GM18498 (cell line): Measurements from ENCODE around the gene MCHR1.
"Not testable (repeated sequence)": the region's sequence is repeated elsewhere in the genome, so short reads cannot be mapped to it uniquely, and the experiment has no call there.

ENCODE experiments used
- ATAC-seq: cut with Tn5 transposase; IDR thresholded peaks from one replicate; pipeline ENCODE4 v1.9.1; 2021; ENCODE audit warnings: mild to moderate bottlenecking, moderate library complexity; ENCODE audit not compliant: unreplicated experiment

The MCHR1 gene

DNA sequence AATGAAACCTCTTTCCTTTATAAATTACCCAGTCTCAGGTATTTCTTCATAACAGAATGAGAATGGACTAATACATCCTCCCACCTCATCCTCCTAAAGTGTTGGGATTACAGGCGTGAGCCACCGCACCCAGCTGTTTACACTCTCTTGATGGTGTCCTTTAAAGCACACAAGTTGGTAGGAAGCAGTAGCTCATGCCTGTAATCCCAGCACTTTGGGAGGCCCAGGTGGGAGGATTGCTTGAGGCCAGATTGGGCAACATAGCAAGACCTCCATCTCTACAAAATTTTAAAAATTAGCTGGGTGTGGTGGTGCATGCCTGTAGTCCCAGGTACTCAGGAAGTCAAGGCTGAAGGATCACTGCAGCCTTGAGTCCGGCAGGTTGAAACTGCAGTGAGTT is 23.3 kb upstream of the MCHR1 start:
- not testable (repeated sequence) for ATAC-seq

DNA sequence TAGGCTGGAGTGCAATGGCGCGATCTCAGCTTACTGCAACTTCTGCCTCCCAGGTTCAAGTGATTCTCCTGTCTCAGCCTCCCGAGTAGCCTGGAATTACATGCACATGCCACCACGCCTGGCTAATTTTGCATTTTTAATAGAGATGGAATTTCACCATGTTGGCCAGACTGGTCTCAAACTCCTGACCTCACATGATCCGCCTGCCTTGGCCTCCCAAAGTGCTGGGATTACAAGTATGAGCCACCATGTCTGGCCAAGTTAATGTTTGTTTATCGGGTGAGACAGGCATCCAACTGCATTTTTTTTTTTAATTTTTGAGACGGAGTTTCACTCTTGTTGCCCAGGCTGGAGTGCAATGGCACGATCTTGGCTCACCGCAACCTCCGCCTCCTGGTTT is 22.6 kb upstream of the MCHR1 start:
- not testable (repeated sequence) for ATAC-seq

DNA sequence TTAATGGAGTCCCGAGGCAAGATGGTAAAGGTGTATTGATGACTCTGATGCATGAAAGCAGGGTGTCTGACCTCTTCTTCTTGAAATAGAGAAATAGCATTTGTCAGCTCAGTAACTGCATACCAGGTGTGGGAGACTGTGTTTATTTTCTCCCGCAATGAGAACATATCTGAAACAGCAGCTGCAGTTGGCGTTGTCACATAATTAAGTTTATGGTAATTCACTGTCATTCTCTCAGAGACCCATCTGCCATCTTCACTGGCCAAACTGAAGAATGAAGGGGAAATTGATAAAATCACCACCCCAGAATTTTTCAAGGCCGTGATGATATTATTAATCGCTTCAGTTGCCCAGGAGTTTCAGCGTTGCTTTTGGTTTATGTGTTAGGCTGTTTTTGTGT is 20.1 kb upstream of the MCHR1 start:
- ATAC-seq = no peak

DNA sequence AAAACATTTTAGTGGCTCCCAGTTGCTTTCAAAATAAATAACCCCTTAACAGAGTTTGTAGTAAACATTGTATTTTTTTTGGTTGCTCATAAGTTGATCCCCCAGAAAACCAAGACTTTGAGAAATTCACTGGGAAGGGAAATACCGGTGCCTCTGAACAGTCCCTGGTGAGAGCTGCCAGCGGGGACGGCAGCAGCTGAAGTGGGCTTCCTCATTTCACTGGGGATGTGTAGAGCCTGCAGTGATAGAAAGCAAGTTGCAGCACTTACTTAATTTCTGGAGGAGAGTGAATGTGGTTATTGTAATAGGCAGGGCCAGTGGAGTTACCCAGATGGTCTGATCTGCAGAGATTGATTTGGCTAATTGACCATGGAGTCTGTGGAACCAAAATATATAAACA is 18.6 kb upstream of the MCHR1 start:
- ATAC-seq = no peak

DNA sequence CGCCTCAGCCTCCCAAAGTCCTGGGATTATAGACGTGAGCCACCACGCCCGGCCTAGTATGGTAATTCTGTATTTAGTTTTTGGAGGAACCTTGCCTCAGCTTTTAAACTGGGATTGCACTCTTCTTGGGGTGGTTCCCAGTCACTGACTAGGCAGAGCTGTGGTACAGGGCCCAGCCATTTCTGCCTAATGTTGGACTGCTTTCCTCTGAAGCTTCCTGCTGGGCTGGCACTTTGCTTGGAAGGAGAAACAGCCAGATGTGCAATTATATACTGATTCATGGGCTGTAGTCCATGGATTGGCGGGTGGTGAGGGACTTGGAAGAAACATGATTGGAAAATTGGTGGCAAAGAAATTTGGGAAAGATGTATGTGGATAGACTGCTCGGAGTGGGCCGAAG is 17.6 kb upstream of the MCHR1 start:
- ATAC-seq = no peak

DNA sequence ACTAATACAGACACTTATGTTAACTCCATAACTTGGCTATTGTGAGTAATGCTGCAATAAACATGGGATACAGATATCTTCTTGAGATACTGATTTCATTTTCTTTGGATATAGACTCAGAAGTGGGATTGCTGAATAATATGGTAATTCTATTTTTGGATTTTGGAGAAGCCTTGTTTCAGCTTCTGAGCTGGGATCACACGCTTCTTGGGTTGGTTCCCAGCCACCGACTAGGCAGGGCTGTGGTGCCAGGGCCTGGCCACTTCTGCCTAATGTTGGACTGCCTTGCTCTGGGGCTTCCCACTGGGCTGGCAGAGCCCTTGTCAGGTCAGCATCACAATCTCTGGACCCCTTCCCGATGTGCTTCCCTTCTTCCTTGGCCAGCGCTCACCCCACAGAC is 14.0 kb upstream of the MCHR1 start:
- ATAC-seq = no peak

DNA sequence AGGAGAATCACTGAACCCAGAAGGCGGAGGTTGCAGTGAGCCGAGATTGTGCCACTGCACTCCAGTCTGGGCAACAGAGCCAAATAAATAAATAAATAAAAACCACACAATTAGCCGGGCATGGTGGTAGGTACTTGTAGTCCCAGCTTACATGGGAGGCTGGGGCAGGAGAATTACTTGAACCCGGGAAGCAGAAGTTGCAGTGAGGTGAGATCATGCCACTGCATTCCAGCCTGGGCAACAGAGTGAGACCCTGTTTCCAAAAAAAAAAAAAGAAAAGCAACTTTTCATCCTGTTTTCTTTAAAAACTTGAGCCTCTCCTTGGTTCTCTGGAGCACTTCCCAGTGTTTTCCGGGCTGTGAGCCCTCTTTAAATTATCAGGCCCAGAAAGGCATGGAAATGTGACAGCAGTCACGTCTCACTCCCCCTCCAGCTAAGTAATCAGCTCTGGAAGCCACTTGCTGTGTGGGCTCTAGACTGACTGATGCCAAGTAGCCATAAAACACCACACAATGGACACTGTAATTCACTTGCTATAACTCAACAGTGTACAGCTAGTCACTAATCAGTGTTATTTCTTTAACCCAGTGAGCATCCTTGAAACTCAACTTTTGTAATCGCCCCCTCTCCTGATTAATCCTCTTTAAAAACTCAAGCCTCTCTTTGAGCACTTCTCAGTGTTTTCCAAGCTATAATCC is 13.0 kb upstream of the MCHR1 start:
- ATAC-seq = no peak

DNA sequence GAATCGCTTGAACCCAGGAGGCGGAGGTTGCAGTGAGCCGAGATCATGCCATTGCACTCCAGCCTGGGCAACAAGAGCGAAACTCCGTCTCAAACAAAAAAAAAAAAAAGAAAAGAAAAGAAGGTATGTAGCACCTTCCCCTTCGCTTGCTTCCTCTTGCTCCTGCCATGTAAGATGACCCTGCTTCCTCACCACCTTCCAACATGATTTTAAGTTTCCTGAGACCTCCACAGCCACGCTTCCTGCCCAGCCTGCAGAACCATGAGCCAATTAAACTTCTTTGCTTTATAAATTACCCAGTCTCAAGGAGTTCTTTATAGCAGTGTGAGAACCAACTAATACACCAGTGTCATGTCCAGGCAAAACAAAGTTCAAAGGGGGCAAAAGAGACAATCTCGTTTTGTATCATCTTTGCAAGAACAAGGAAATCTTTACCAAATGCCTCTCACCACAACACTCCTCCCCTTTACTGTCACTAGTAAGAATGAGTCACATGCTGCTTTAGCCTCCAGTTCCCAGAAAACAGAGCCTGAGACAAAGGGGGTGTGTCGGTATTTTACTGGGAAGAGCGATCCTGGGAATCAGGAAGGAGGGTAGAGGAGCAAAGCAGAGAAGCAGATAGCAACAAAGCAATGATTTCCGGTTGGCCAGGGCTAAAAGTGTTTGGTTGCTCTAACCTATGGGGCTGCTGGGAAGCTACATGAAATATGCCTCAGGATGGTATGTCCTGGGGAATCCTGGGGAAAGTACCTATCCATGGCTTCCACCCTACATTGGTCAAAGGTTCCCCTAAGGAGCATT is 10.5 kb upstream of the MCHR1 start:
- ATAC-seq = no peak

DNA sequence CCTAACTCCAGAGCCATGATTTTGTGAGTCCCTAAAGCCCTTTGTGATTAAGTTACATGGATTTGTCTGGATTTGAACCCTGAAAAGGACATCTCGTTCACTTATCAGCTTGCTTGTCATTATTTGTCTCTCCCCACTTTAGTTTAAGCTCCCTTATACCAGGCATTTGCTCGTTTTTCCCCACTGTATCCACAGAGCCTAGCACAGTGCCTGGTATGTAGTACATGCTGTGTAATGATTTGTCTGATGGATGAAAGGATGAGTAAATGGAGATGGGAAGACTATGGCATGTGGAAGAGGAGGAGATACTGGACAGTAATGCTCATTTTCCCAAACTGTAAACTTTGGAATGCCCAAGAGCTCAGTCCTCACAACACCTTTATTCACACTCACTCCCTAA is 9.2 kb upstream of the MCHR1 start:
- no peak for ATAC-seq

DNA sequence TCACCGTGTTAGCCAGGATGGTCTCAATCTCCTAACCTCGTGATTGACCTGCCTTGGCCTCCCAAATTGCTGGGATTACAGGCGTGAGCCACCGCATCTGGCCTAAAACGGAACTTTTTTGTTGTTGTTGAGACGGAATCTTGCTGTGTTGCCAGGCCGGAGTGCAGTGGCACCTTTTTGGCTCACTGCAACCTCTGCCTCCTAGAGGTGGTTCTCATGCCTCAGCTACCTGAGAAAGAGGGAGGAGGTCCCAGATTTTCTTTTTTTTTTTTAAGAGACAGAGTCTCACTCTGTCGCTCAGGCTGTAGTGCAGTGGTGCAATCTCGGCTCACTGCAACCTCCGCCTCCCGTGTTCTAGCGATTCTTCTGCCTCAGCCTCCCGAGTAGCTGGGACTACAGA is 7.9 kb upstream of the MCHR1 start:
- no peak for ATAC-seq

DNA sequence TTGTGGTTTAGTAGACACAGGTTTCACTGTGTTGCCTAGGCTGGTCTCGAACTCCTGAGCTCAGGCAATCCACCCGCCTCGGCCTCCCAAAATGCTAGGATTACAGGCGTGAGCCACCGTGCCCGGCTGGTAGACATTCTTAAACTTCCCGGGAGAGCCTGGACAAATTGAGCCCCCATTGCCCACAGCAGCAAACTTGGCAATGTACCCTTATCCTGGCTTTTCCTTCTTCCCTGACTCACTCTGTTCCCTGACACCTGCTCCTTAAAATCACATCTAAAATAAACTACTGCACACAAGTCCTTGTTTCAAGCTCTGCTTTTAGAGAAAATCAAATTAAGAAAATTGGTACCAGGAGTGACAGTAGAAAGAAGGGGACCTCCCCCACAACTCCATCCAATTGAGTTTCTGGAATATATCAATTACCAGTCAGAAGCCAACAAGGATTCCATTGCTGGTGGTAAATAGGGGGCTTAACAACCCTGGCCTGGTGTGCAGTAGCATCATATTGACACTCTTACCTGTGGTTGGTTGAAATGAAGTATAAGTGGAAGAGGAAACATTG is 7.4 kb upstream of the MCHR1 start:
- ATAC-seq = no peak

DNA sequence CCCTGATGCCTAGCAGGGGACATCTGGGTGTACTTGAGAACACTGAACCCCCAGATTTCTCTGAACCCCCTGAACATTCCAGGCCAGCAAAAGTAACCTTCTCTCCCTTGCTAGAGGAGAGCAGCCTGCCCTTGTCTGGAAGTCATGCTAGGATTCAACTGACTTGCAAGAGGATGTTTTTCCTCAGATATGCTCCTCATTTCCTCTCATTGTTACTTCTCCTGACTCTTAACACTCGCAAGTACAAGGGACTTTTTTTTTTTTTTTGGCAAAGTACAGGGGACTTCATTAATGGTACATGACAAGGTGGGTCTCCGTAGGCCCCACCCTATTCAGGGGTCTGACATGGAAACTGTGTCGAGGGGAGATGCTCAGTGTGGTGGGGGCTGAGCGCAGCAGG is 6.3 kb upstream of the MCHR1 start:
- ATAC-seq = no peak

DNA sequence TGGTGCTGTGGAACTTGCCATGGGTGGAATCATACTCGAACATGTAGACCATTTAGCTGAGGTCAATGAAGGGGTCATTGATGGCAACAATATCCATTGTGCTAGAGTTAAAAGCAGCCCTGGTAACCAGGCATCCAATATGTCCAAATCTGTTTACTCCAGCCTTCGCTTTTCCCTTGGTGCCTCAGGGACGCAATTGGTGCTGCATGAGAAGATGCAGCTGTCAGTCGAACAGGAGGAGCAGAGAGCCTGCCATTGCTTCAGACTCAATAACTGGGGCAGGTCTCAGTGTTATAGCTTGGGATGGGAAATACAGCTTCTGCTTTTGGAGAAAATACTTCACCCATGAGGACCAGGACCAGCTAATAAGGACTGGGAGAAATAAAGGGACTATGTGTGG is 5.0 kb upstream of the MCHR1 start:
- no peak for ATAC-seq

DNA sequence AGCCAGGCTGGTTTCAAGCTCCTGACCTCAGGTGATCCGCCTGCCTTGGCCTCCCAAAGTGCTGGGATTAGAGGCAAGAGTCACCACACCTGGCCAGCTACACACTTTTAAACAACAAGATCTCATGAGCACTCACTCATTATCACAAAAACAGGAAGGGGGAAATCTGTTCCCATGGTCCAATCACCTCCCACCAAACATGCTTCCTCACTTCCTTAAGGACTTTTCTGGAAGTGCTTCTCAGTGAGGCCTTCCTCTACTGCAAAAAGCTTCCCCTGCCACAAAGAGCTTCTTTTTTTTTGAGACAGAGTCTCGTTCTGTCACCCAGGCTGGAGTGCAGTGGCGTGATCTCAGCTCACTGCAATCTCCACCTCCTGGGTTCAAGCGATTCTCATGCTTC is 3.1 kb upstream of the MCHR1 start:
- ATAC-seq = not testable (repeated sequence)

DNA sequence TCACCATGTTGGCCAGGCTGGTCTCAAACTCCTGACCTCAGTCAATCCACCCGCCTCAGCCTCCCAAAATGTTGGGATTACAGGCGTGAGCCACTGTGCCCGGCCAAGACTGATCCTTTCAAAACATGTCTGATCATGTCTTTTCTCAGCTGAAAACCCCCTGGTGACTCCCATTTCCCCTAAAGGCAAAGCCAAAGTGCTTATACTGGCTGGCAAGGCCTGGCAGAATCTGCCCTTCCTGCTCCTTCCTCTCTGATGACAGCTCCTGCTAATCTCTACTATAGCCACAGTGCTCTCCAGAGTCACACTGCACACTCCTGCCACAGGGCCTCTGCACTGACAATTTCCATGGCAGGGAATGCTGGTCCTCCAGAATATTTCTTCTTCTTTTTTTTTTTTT is 2.6 kb upstream of the MCHR1 start:
- no peak for ATAC-seq

DNA sequence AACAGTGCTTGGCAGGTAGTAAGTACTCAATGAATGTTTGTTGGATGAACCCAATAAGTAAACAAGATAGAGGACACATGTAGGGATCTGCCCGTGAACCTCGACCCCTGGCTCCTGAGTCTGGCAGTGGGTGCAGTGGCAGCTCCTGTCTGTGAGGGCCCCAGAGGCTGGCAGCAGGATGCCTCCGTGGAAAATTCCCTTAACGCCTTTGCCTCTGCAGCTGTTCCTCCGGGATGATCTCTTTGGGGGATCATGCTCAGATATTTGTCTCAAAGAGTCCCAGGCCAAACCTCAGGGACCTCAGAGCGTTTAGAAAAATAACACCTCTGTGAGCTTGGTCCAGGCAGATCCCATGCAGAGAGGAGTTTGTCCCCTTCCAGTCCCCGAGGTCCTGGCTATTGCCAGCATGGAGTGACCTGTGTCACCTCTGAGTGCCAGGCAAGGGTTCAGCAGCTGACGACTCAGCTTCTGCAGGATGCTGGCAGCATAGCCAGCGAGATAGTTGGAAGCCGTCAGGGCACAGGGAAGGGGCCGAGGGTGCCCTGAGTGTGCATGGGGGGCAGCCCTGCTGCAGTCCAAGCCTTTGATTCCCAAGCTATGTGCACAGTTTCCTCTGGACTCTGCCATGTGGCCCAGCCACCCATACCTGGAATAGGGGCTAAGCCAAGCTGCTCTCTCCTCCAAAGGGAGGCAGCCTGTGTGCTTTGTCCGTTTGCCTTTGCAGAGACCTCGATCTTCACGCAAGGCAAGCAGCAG is 613 bp upstream of the MCHR1 start:
- ATAC-seq = no peak

DNA sequence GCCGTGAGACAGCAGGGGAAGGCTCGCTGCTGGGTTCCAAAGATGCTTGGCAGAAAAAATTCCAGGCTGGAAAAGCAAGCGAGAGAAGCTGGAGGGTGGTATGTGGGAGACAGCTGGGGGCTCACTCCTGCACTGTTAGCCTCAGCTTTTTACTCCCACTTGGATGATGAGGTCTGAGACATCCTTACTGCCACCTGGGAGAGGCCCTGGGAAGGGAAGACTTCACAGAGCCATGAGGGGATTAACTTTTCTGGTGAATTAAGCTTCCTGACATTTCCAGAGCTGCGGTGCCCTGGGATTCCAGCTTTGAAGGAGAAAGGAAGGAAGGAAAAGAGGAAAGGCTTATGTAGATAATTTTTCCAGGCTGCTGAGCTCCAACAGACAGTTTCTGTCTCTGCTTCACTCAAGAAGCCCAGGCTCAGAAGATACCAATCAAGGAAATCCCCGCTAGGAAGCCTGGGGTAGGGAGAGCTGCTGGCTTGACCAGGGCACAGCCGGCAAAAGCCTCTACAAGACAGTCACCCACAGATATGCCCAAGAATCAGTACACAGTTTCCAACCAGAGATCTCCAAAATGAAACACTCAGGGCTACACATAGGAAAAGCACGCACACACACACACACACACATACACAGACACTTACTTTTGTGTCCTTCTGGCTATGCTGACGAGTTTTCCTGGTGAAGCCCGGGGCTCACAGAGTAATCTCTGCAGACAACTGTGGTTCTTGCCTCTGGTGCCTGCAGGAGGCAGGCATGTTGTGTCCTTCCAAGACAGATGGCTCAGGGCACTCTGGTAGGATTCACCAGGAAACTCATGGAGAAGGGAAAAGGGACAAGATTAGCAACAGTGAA is 907 bp downstream of the MCHR1 start:
- no peak for ATAC-seq

DNA sequence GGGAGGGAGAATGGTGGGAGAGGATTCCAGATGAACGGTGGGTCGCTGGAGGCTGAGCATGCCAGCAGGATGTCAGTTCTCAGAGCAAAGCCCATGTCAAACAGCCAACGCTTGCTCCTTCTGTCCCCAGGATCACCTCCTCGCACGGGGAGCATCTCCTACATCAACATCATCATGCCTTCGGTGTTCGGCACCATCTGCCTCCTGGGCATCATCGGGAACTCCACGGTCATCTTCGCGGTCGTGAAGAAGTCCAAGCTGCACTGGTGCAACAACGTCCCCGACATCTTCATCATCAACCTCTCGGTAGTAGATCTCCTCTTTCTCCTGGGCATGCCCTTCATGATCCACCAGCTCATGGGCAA is 1.5 kb downstream of the MCHR1 start:
- no peak for ATAC-seq

DNA sequence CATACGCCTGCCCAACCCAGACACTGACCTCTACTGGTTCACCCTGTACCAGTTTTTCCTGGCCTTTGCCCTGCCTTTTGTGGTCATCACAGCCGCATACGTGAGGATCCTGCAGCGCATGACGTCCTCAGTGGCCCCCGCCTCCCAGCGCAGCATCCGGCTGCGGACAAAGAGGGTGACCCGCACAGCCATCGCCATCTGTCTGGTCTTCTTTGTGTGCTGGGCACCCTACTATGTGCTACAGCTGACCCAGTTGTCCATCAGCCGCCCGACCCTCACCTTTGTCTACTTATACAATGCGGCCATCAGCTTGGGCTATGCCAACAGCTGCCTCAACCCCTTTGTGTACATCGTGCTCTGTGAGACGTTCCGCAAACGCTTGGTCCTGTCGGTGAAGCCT is 2.2 kb downstream of the MCHR1 start:
- no peak for ATAC-seq

DNA sequence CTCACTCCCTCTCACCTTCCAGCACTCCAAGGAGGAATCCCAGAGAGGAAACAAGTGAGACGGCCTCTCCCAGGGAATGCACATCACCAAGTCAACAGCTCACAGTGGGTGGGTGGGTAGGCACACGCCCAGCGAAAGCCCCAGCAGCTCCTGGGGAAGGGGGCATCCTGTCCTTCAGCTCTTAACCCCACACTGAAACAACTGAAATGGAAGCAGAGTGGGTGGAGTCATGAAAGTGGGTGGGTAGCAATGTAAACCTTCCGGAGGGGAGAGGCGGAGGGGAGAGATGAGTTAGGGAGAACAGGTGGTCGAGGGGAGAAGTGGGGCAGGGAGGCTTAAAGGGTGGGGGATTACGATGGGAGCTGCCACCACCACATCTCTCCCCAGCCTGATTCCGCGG is 5.4 kb downstream of the MCHR1 start:
- ATAC-seq = no peak

DNA sequence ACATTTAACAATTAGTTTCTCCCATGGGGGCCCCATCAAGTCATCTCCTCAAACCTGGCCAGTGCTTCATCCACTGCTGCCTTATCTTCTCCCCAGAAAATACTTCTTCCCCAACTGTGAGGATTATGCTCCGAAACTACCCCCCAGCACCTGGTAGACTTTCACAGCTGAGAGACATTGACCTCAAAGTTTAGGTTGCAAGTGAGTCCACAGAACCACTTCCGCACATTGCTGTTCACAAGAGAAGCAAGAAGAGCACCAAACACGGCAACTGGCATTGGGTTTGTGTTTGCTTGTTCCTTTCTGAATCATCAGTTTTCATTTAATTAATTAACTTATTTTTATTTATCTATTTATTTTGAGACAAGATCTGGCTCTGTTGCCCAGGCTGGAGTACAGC is 6.1 kb downstream of the MCHR1 start:
- ATAC-seq = no peak
